OCI-LY1 (cell line): ENCODE data around the gene SLC25A17.

Source experiments
- CTCF ChIP-seq: fragments of 200-600 bp; sonication (generic), shearing (Covaris generic); IDR thresholded peaks from 2 replicates; pipeline ENCODE4 v1.5.1; 2017; ENCODE audit warnings: mild to moderate bottlenecking, antibody characterized with exemption, low read length, moderate library complexity, mixed read lengths
- EZH2 ChIP-seq: fragments of 200-600 bp; sonication (generic), shearing (Covaris generic); IDR thresholded peaks from 2 replicates; pipeline ENCODE4 v1.8.0; 2017; ENCODE audit warnings: borderline replicate concordance, mixed run types, mild to moderate bottlenecking, antibody characterized with exemption, low read length, moderate library complexity, mixed read lengths

- no peak for TF ChIP-seq EZH2
- no peak for TF ChIP-seq CTCF
Observed at GRCh38 chr22:40813912-40814315, 5.2 kb downstream of the SLC25A17 start.
